ENCODE data around the gene C10orf53.
"Not testable (repeated sequence)": the region's sequence is repeated elsewhere in the genome, so short reads cannot be mapped to it uniquely, and the experiment has no call there.

The C10orf53 gene

DNA sequence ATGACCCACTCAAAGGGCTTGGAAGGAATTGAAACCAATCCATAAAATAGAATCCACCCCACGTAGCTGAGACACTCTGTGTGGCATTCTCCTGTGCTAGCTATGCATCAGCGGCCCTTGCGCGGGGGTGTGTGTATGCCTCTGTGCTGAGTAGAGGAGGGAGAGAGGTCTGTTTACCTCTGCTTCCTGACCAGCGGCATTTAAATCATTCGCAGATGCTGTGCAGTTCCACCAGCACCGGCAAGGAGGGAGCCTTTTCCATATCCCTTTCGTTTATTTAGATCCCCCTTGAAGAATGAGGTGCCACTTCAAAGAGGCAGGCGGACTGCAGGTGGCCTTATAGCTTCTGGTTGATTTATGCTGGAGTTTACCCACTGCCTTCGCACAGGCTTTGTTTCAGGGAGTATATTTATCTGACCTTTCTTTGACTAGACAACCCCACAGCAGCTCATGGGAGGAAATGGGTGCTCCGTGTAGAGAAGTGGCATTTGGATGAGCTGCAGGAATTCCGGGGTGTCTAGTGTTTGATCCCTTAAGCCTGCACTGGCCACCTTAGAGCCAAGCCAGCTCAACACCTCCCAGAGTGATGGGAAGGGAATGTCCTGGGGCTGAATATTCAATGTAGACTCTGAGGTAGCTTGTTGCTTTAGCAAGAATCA lies 11.4 kb downstream of the C10orf53 start:
- Mint-ChIP-seq H3K9me3 (ENCODE audit: low read depth) (peaks cover 4% of the 10 kb centered on the region), H3K4me1 (ENCODE audit: low read depth) (no peaks in the 10 kb centered on the region), H3K36me3 (no peaks in the 10 kb centered on the region), H3K4me3 (no peak overlapping the region), H3K27me3 (peaks cover 40% of the 10 kb centered on the region), H3K27ac (no peak overlapping the region)

DNA sequence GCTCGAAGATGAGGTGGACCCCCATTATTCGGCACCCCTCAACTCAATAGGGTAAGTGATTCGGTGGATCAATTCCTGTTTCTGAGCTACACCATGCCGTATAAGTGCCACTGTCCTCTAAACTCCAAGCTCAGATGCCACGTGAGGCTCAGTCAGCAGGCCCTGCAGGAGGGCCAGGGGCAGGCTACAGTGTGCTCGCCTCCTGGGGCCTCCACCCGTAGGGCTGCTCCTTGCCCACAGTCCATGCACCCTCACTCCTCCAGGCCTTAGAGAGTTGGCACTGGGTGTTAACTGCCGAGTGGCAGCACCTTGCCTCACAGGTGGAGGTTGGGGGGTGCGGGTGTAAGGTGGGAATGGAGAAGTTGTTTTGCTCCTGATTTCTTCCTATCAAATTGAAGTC lies 12.1 kb downstream of the C10orf53 start:
- Mint-ChIP-seq H3K27ac (no peak overlapping the region), H3K9me3 (ENCODE audit: low read depth) (peaks cover 4% of the 10 kb centered on the region), H3K4me1 (ENCODE audit: low read depth) (no peaks in the 10 kb centered on the region), H3K27me3 (peaks cover 40% of the 10 kb centered on the region), H3K4me3 (no peak overlapping the region), H3K36me3 (no peaks in the 10 kb centered on the region)

DNA sequence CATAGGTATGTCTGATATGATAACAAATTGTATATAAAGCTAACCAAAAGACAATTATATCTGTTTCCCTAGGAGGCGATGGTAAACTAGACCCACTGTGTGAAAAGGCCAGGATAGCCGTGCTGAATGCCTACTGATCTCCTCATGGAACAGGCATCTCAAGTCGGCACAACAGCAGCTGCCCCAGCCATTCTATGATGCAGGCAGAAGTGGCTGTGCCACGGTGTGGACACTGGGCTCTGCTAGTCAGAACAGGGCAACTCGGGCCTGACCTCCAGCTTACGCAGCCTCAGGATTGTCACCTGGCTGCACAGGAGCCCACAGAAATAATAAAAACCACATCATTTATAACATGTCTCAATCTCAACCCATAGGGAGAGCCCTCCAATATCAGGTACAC lies 15.0 kb downstream of the C10orf53 start:
- Mint-ChIP-seq H3K27ac (no peak overlapping the region), H3K27me3 (peaks cover 20% of the 10 kb centered on the region), H3K4me1 (ENCODE audit: low read depth) (no peaks in the 10 kb centered on the region), H3K9me3 (ENCODE audit: low read depth) (no peaks in the 10 kb centered on the region), H3K4me3 (no peak overlapping the region), H3K36me3 (no peaks in the 10 kb centered on the region)

DNA sequence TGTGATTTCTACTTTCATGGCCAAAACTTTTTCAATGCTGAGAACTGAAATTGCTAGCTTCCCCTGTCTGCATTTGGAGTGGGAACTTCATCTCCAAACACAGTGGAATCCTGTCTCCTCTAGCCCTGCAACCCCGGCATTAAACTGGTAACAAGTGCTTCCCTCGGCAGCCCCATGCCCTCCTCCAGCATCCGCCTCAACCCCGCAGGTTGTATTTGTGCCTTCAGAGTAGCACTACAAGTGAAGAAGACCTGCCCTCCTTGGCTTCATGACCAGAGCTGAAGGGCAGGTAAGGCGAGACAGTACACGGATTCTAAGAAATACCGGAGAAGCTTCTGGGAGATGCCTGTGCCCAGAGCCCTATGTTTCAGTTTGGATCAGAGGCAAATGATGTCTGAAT lies 16.9 kb downstream of the C10orf53 start:
- Mint-ChIP-seq H3K27ac (no peak overlapping the region), H3K9me3 (ENCODE audit: low read depth) (no peaks in the 10 kb centered on the region), H3K4me3 (no peak overlapping the region), H3K36me3 (no peaks in the 10 kb centered on the region), H3K4me1 (ENCODE audit: low read depth) (no peaks in the 10 kb centered on the region), H3K27me3 (peaks cover 19% of the 10 kb centered on the region)

DNA sequence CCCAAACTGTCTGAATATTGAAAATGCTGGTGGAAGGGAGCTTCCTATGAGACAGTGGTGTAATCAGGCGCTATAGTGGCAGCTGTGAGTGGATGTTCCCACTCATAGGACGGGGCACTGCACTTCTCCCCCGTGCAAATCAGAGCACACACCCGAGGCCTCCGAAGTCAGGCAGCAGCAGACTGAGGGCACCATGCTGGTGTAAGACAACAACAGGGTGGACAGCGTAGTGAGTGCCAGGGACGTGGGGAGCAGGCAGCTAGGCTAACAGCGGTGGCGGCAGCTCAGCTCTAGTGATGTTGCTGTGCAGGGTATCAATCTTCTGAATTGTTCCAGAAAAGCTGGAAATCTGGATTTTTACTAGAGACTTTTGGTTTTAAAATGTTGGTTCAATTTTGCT lies 19.2 kb downstream of the C10orf53 start:
- Mint-ChIP-seq H3K27ac (no peak overlapping the region), H3K4me1 (ENCODE audit: low read depth) (no peaks in the 10 kb centered on the region), H3K36me3 (no peaks in the 10 kb centered on the region), H3K4me3 (no peak overlapping the region), H3K9me3 (ENCODE audit: low read depth) (no peaks in the 10 kb centered on the region), H3K27me3 (peaks cover 16% of the 10 kb centered on the region)

DNA sequence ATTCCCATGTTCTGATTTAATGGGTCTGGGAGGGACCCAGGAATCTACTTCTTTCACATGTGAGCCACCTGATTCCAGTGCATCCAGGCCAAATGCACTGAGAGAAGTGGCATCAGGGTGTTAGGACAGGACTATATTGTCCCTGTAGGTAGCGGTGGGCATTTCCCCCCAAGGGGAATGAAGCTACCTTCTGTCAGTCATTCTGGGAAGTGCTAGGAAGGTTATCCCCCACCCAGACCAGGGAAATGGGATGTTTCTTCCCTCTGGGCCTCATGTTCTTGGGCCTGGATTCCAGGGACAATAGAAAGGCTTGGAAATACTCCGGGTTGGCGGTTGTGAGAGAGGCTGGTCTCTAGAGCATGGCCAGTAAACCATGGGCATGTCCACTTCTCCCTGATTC lies 20.8 kb downstream of the C10orf53 start:
- H3K36me3 Mint-ChIP-seq, result no peaks in the 10 kb centered on the region
- H3K27ac Mint-ChIP-seq, result no peak overlapping the region
- no peak overlapping the region for H3K4me3 Mint-ChIP-seq
- no peaks in the 10 kb centered on the region for H3K4me1 Mint-ChIP-seq (ENCODE audit: low read depth)
- H3K27me3 Mint-ChIP-seq, result peaks cover 10% of the 10 kb centered on the region
- no peaks in the 10 kb centered on the region for H3K9me3 Mint-ChIP-seq (ENCODE audit: low read depth)

DNA sequence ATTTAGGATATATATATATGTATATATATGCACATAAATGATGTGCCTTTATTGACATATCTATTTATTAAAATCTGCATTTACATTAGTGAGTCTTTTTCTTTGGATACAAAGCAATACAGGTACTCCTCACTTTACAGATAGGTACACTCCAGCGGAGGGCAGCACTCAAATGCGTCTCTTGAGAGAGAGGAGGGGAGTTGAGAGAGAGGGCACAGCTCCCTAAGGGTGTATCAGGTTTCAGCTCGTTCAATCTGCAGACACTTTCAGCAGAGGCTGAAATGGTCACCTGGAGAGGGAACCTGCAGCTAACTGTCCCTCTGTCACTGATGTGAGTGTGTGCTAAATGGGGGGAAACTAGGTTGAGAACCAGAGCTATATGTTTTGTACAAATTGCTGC lies 21.5 kb downstream of the C10orf53 start:
- Mint-ChIP-seq H3K4me3 (no peak overlapping the region), H3K36me3 (no peaks in the 10 kb centered on the region), H3K4me1 (ENCODE audit: low read depth) (no peaks in the 10 kb centered on the region), H3K27ac (no peak overlapping the region), H3K9me3 (ENCODE audit: low read depth) (no peaks in the 10 kb centered on the region), H3K27me3 (peaks cover 10% of the 10 kb centered on the region)

DNA sequence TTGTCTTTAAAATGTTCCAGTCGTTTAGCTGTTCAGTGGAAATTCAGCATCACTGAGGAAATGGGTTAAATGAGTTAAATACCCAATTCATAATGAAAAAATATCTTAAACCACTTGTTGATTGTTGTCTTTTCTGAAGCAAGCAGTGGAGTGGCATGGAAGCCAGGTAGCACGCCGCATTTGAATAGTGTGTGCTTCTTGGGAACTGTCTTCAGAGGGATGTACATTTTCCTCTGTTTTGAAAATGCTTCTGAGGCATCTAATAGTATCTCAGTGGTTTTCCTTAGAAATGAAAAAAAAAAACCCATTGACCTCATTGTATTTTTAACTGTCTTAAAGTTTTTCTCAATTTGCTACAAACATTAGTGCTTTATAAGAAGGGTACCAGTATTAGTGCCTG lies 28.1 kb downstream of the C10orf53 start:
- Mint-ChIP-seq H3K9me3 (ENCODE audit: low read depth) (no peaks in the 10 kb centered on the region), H3K36me3 (no peaks in the 10 kb centered on the region), H3K4me1 (ENCODE audit: low read depth) (no peaks in the 10 kb centered on the region), H3K27me3 (peaks cover 8% of the 10 kb centered on the region), H3K4me3 (no peak overlapping the region), H3K27ac (no peak overlapping the region)

DNA sequence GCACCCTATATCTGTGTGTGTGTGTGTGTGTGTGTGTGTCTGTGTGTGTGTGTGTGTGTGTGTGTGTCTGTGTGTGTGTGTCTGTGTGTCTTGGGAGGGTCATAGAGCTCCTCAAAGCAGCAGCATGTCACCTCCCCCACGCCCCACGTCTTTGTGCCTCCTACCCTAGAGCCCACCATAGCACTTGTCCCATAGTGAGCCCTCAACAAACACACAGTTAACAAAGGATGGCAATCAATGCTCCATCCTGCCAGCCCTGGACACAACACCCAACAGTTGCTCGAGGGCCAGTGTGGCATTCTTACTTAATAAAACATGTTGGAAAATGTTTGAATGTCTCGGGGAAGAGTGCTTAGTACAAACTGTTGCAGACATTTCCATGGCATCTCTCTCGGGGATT lies 30.5 kb downstream of the C10orf53 start:
- H3K36me3 Mint-ChIP-seq, result no peaks in the 10 kb centered on the region
- no peaks in the 10 kb centered on the region for H3K4me1 Mint-ChIP-seq (ENCODE audit: low read depth)
- H3K27ac Mint-ChIP-seq, result no peak overlapping the region
- H3K9me3 Mint-ChIP-seq (ENCODE audit: low read depth), result no peaks in the 10 kb centered on the region
- peaks cover 6% of the 10 kb centered on the region for H3K27me3 Mint-ChIP-seq
- H3K4me3 Mint-ChIP-seq, result no peak overlapping the region

DNA sequence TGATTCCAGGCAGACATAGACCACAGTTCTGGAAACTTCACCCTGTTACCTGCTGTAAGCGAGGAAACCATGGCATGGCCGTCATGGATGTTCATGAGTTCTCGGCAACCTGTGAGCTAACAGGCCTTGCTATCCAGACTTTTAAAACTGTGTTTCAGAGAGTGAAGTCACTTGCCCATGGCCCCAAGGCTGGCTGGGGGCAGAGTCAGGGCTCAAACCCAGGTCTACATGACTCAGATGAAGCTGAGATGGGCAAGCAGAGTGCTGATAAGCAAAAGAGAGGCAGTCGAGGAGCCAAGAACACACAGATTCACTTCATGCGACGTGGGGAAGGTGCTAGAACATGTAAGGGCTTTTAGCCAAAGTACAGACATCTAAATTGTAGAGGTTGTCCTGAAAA lies 31.5 kb downstream of the C10orf53 start:
- H3K4me1 Mint-ChIP-seq (ENCODE audit: low read depth), result no peaks in the 10 kb centered on the region
- no peaks in the 10 kb centered on the region for H3K36me3 Mint-ChIP-seq
- no peaks in the 10 kb centered on the region for H3K9me3 Mint-ChIP-seq (ENCODE audit: low read depth)
- H3K4me3 Mint-ChIP-seq, result no peak overlapping the region
- H3K27ac Mint-ChIP-seq, result no peak overlapping the region
- H3K27me3 Mint-ChIP-seq, result peaks cover 6% of the 10 kb centered on the region

DNA sequence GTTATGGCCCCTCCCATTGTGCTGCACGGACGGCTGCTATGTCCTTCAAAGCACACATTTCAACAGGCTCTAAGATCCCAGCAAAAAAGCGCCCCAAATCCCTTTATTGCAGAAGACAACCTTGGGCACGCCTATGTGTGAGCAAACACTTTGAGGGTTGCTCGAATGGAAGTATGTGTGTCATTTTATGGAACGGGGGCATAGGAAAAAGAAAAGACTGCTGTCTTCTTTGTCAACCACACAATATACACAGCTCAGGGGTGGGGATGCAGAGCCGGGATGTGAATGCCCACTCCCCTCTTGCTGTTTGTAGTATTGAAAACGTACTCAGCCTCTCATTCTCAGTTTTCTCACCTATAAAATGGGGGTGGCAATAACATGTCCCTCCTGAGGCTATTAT lies 32.0 kb downstream of the C10orf53 start:
- Mint-ChIP-seq H3K27me3 (peaks cover 6% of the 10 kb centered on the region), H3K36me3 (no peaks in the 10 kb centered on the region), H3K9me3 (ENCODE audit: low read depth) (no peaks in the 10 kb centered on the region)

DNA sequence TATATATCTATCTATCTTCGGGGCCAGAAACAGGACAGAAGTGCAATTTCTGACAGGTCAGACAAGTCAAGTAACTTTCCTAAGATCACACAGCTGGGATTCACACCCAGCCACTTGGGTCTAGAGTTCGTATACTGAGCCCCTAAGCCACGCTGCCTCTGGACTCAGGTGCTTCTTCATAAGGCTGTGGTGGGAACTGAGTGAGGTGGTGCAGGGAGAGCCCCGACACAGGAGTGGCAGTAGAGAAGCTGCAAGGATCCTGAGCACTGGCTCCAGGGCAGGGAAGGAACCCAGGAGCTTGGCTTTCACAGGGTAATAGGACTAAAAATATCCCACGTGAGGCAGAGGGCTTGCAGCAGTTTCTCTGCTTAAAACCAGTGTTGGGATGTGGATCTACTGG lies 33.8 kb downstream of the C10orf53 start:
- no peaks in the 10 kb centered on the region for H3K4me1 Mint-ChIP-seq (ENCODE audit: low read depth)
- H3K36me3 Mint-ChIP-seq, result no peaks in the 10 kb centered on the region
- H3K27ac Mint-ChIP-seq, result no peak overlapping the region
- peaks cover 6% of the 10 kb centered on the region for H3K27me3 Mint-ChIP-seq
- no peaks in the 10 kb centered on the region for H3K9me3 Mint-ChIP-seq (ENCODE audit: low read depth)
- no peak overlapping the region for H3K4me3 Mint-ChIP-seq

More for the DNA sequence above, 32.0 kb downstream of the C10orf53 start:
- Mint-ChIP-seq H3K4me3 (no peak overlapping the region), H3K4me1 (ENCODE audit: low read depth) (no peaks in the 10 kb centered on the region), H3K27ac (no peak overlapping the region)

DNA sequence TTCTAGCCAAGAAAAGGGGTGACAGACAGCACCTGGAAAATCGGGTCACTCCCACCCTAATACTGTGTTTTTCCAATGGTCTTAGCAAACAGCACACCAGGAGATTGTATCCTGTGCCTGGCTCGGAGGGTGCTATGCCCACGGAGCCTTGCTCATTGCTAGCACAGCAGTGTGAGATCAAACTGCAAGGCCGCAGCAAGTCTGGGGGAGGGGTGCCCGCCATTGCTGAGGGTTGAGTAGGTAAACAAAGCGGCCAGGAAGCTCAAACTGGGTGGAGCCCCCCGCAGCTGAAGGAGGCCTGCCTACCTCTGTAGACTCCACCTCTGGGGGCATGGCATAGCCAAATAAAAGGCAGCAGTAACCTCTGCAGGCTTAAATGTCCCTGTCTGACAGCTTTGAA lies 35.7 kb downstream of the C10orf53 start:
- H3K36me3 Mint-ChIP-seq; H3K4me1 Mint-ChIP-seq (ENCODE audit: low read depth); H3K27ac Mint-ChIP-seq; H3K4me3 Mint-ChIP-seq; H3K9me3 Mint-ChIP-seq (ENCODE audit: low read depth); H3K27me3 Mint-ChIP-seq: not testable (repeated sequence)

DNA sequence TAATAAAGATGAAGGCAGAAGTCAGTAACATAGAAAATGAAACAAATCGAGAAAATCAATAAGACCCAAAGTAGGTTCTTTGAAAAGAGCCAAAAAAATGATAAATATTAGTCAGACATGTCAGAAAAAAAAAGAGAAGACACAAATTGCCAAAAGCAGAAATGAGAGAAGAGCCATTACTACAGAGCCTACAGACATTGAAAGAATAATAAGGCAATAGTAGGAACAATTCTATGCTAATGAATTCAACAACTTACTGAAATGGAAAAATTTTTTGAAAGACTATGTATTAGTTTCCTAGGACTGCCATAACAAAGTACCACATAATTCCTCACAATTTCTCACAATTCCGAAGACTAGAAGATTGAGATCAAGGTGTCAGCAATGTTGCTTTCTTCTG lies 47.1 kb downstream of the C10orf53 start:
- Mint-ChIP-seq H3K4me1 (ENCODE audit: low read depth) (no peaks in the 10 kb centered on the region), H3K36me3 (peaks cover 2% of the 10 kb centered on the region), H3K27me3 (no peaks in the 10 kb centered on the region), H3K4me3 (no peak overlapping the region), H3K27ac (no peak overlapping the region), H3K9me3 (ENCODE audit: low read depth) (peaks cover 5% of the 10 kb centered on the region)

DNA sequence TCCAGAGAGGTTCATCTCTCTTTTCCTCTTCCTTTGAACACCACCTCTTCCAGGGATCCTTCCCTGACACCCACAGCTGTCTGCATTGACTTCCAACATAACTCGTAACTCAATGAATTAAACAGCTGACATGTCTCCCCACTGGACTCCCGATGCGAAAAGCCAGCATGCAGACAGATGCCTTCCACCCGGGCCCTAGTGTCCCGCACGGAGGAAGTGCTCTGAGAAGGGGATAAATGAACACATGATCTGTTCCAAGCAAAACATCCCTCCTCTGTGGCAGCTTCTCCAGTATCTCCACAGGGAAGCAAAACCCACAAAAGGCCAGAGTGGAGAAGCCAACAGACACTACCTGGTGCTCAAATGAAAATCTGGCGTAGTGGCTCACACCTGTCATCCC lies 54.4 kb downstream of the C10orf53 start:
- Mint-ChIP-seq H3K27me3 (no peaks in the 10 kb centered on the region), H3K36me3 (no peaks in the 10 kb centered on the region), H3K4me1 (ENCODE audit: low read depth) (no peaks in the 10 kb centered on the region), H3K9me3 (ENCODE audit: low read depth) (no peaks in the 10 kb centered on the region), H3K4me3 (no peak overlapping the region), H3K27ac (no peak overlapping the region)

DNA sequence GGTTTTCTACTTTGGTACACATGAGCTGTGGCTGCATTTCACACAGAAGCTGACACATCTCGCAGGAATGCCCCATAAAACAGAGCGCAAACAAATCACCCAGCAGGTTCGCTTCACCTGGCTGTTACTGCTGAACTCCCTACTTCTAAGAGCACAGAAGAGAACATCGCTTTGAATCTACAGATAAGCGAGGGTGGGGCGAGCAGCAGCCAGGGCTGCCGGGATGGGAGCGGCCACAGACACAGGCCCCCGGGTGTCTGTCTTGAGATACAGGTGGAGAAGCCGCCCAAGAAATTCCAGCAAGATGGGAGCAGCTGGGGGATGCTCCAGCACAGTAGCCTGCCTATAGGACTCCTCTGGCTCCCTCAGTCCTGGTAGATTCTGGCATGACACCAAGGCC lies 55.2 kb downstream of the C10orf53 start:
- Mint-ChIP-seq H3K4me3 (no peak overlapping the region), H3K9me3 (ENCODE audit: low read depth) (no peaks in the 10 kb centered on the region), H3K27me3 (no peaks in the 10 kb centered on the region), H3K4me1 (ENCODE audit: low read depth) (no peaks in the 10 kb centered on the region), H3K36me3 (no peaks in the 10 kb centered on the region), H3K27ac (no peak overlapping the region)

Measured in activated naive CD8-positive, alpha-beta T cell (primary cell).